ENCODE data around the gene NAPEPLD.
"Not testable (repeated sequence)": the region's sequence is repeated elsewhere in the genome, so short reads cannot be mapped to it uniquely, and the experiment has no call there.

NAPEPLD gene

DNA sequence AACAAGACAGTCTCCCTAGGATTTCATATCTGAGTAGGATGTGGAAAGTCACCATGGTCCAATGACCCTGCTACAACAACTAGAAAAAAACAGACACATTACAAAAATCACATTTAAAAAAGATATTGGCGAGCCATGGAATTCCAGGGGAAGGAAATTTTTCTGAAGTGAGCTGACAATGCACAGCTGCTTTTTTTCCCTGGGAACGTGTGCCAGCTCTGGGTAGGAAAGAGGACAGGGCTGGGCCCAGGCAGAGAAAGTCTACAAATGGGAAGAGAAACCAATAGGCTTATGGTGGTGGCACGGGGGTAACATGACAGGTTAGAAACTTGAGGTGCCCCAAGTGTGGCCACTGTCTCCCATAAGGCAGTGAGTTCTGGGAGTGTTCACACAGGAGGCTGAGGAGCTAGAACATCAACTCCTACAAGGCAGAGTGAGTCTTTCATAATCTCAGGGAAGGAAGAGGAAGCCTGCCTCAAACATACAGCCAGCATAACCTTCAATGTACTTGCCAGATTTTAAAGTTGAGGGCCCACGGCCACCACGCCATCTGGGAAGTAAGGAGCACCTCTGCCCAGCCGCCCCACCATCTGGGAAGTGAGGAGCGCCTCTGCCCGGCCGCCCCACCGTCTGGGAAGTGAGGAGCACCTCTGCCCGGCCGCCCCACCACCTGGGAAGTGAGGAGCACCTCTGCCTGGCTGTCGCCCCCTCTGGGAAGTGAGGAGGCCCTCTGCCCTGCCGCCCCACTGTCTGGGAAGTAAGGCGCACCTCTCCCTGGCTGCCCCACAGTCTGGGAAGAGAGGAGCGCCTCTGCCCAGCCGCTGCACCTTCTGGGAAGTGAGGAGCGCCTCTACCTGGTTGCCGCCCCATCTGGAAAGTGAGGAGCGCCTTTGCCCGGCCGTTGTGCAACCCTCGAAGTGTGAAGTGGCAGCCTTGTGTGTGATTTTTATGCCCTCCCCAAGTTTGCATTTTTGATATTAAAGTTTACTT lies 80.2 kb downstream of the NAPEPLD start:
- Mint-ChIP-seq H3K27ac (no peak overlapping the region), H3K36me3 (peaks cover 1% of the 10 kb centered on the region), H3K4me1 (peaks cover 8% of the 10 kb centered on the region), H3K27me3 (no peaks in the 10 kb centered on the region), H3K9me3 (no peaks in the 10 kb centered on the region), H3K4me3 (no peak overlapping the region)

- Mint-ChIP-seq H3K27me3 (no peaks in the 10 kb centered on the region), H3K4me1 (no peaks in the 10 kb centered on the region), H3K27ac (no peak overlapping the region), H3K4me3 (no peak overlapping the region), H3K9me3 (no peaks in the 10 kb centered on the region), H3K36me3 (peaks cover 1% of the 10 kb centered on the region)
Observed at GRCh38 chr7:103065667-103066066, 83.2 kb downstream of the NAPEPLD start.

DNA sequence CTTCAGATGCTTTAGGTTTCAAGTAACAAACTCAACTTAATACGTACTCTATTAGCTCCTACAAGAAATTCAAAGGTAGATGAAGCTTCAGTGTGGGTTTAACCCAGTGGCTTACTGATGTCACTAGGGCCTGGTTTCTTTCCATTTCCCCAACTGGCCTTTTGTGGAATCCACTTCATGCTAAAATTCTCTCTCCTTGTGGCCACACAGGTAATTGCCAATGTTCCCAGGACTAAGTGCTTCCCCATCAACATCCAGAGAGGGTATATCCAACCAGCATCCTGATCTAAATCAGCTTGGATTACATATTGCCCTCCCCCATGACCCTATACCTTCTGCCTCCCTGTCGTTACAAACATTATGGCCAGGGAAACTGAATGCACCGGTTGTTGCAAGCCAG lies 85.0 kb downstream of the NAPEPLD start:
- H3K27ac Mint-ChIP-seq, result no peak overlapping the region
- H3K36me3 Mint-ChIP-seq, result peaks cover 1% of the 10 kb centered on the region
- H3K4me3 Mint-ChIP-seq, result no peak overlapping the region
- H3K27me3 Mint-ChIP-seq, result no peaks in the 10 kb centered on the region
- H3K4me1 Mint-ChIP-seq, result no peaks in the 10 kb centered on the region
- no peaks in the 10 kb centered on the region for H3K9me3 Mint-ChIP-seq

GRCh38 chr7:103059471-103059870 lies 89.4 kb downstream of the NAPEPLD start:
- no peaks in the 10 kb centered on the region for H3K36me3 Mint-ChIP-seq
- no peak overlapping the region for H3K27ac Mint-ChIP-seq
- H3K9me3 Mint-ChIP-seq, result no peaks in the 10 kb centered on the region
- H3K27me3 Mint-ChIP-seq, result no peaks in the 10 kb centered on the region
- no peak overlapping the region for H3K4me3 Mint-ChIP-seq
- no peaks in the 10 kb centered on the region for H3K4me1 Mint-ChIP-seq

DNA sequence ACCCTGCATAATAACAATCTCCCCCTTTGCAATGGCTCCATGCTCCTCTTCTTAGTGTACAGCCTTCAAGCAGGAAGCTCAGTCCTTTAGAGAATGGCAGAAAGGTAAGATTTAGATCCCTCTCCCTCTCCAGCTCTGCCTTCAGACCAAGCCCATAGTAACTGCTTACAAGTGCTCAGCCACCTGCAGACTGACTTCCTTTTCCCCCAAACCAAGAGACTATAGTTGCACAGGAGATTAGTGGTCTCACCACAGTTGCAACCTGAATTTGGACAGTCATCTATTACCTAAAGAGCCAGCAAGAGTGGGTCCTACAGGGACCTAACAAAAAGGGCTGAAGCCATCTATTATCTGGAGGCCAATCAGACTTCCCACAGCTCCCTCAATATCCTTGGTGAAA lies 90.8 kb downstream of the NAPEPLD start:
- Mint-ChIP-seq H3K36me3 (no peaks in the 10 kb centered on the region), H3K9me3 (no peaks in the 10 kb centered on the region), H3K27ac (no peak overlapping the region), H3K4me1 (no peaks in the 10 kb centered on the region), H3K4me3 (no peak overlapping the region), H3K27me3 (no peaks in the 10 kb centered on the region)

GRCh38 chr7:103056006-103056405 lies 92.9 kb downstream of the NAPEPLD start:
- not testable (repeated sequence) for H3K36me3 Mint-ChIP-seq, H3K27ac Mint-ChIP-seq, H3K4me1 Mint-ChIP-seq, H3K4me3 Mint-ChIP-seq, H3K9me3 Mint-ChIP-seq, H3K27me3 Mint-ChIP-seq

GRCh38 chr7:103051519-103051918 lies 97.4 kb downstream of the NAPEPLD start:
- Mint-ChIP-seq H3K4me1 (no peaks in the 10 kb centered on the region), H3K36me3 (peaks cover 5% of the 10 kb centered on the region), H3K9me3 (peaks cover 6% of the 10 kb centered on the region), H3K27me3 (no peaks in the 10 kb centered on the region), H3K4me3 (no peak overlapping the region), H3K27ac (no peak overlapping the region)
